ENCODE results near the gene MACC1. TPM values are rescaled to one million over a fixed set of nuclear protein-coding genes. Genes with fewer than 3 reads are reported as not detected.

The MACC1 gene
- total and polyA plus RNA-seq, 2 donors (not counting 1 experiment from before 2014, with no cell fraction given) = 0.92 to 6.2 TPM

GRCh38 chr7:20146451-20146850 is 70.7 kb downstream of the MACC1 start:
- peaks cover 6 to 9% of the 10 kb centered on the region in 2 donors for H3K4me1 ChIP-seq (ENCODE audit: control insufficient read depth in 2 of 2, insufficient read depth in 2 of 2, low read length in 2 of 2)
- H3K79me2 ChIP-seq (ENCODE audit: control insufficient read depth, insufficient read depth, low read length) = no peaks in the 10 kb centered on the region
- H2AFZ ChIP-seq (ENCODE audit: insufficient read depth, low read depth, low read length, poor library complexity, severe bottlenecking) = no peak overlapping the region
- WGBS (ENCODE audit: insufficient coverage) = 100% methylated on average over 1 of the region's 3 CpGs
- no peak overlapping the region for H3K4me2 ChIP-seq (replicated peaks; ENCODE audit: low read depth, low read length, poor library complexity, severe bottlenecking)
- ChIA-PET CTCF (no interaction called here), POLR2A (no interaction called here)
- H3K9ac ChIP-seq (ENCODE audit: low read length) = no peak overlapping the region
- no peak for DNase-seq
- H3K36me3 ChIP-seq (replicated peaks in 1 of 2; ENCODE audit: control extremely low read depth in 1 of 2, control insufficient read depth in 1 of 2, extremely low read depth in 1 of 2, insufficient read depth in 2 of 2, low read length in 1 of 2) = peaks cover 3 to 7% of the 10 kb centered on the region in 2 experiments
- H3K27me3 ChIP-seq (replicated peaks in 1 of 4; ENCODE audit: control extremely low read depth in 1 of 4, control insufficient read depth in 3 of 4, insufficient read depth in 4 of 4, low read length in 3 of 4) = no peaks in the 10 kb centered on the region
- intact Hi-C loops (cut with micrococcal nuclease) = no loop called here
- Mint-ChIP-seq H3K27me3 (no peaks in the 10 kb centered on the region), H3K4me1 (peaks cover 5% of the 10 kb centered on the region), H3K4me3 (no peak overlapping the region), H3K9me3 (ENCODE audit: insufficient read depth) (no peaks in the 10 kb centered on the region), H3K27ac (no peak overlapping the region)
- H3K27ac ChIP-seq (ENCODE audit: low read length in 2 of 2) = no peak overlapping the region
- no peak for ATAC-seq (ENCODE audit: low read depth)
- TF ChIP-seq EZH2 (IDR thresholded peaks at IDR 0.05; ENCODE audit: borderline replicate concordance, insufficient read depth, low read depth, low read length, poor library complexity, severe bottlenecking) = no peak
- TF ChIP-seq CTCF (IDR thresholded peaks at IDR 0.05) = no peak
- no peaks in the 10 kb centered on the region for H4K20me1 ChIP-seq (ENCODE audit: control insufficient read depth, insufficient read depth, low read length, poor library complexity, severe bottlenecking)
- no peaks in the 10 kb centered on the region for H3K9me3 ChIP-seq (ENCODE audit: control extremely low read depth in 1 of 3, control insufficient read depth in 2 of 3, insufficient read depth in 1 of 3, low read length in 2 of 3)
- H3K4me3 ChIP-seq (ENCODE audit: control extremely low read depth in 1 of 5, extremely low read depth in 1 of 5, insufficient read depth in 1 of 5, low read depth in 2 of 5, low read length in 4 of 5) = no peak overlapping the region

- H3K27ac ChIP-seq (ENCODE audit: low read length in 2 of 2) = no peak overlapping the region
- H3K9me3 ChIP-seq (ENCODE audit: control extremely low read depth in 1 of 3, control insufficient read depth in 2 of 3, insufficient read depth in 1 of 3, low read length in 2 of 3) = no peaks in the 10 kb centered on the region
- no peaks in the 10 kb centered on the region for H3K4me1 ChIP-seq (ENCODE audit: control insufficient read depth in 2 of 2, insufficient read depth in 2 of 2, low read length in 2 of 2)
- no peak for ATAC-seq (ENCODE audit: low read depth)
- H3K79me2 ChIP-seq (ENCODE audit: control insufficient read depth, insufficient read depth, low read length) = no peaks in the 10 kb centered on the region
- H3K36me3 ChIP-seq (replicated peaks in 1 of 2; ENCODE audit: control extremely low read depth in 1 of 2, control insufficient read depth in 1 of 2, extremely low read depth in 1 of 2, insufficient read depth in 2 of 2, low read length in 1 of 2) = peaks cover 3 to 7% of the 10 kb centered on the region in 2 experiments
- no peak overlapping the region for H3K27ac Mint-ChIP-seq
- ChIA-PET CTCF (no interaction called here), POLR2A (no interaction called here)
- TF ChIP-seq EZH2 (IDR thresholded peaks at IDR 0.05; ENCODE audit: borderline replicate concordance, insufficient read depth, low read depth, low read length, poor library complexity, severe bottlenecking) (no peak), CTCF (IDR thresholded peaks at IDR 0.05) (no peak)
- H2AFZ ChIP-seq (ENCODE audit: insufficient read depth, low read depth, low read length, poor library complexity, severe bottlenecking) = no peak overlapping the region
- H4K20me1 ChIP-seq (ENCODE audit: control insufficient read depth, insufficient read depth, low read length, poor library complexity, severe bottlenecking) = no peaks in the 10 kb centered on the region
- no peaks in the 10 kb centered on the region for H3K27me3 Mint-ChIP-seq
- no peaks in the 10 kb centered on the region for H3K27me3 ChIP-seq (replicated peaks in 1 of 4; ENCODE audit: control extremely low read depth in 1 of 4, control insufficient read depth in 3 of 4, insufficient read depth in 4 of 4, low read length in 3 of 4)
- no peak overlapping the region for H3K4me3 Mint-ChIP-seq
- no peak for DNase-seq
- intact Hi-C loops (cut with micrococcal nuclease) = no loop called here
- no CpG with 5 or more reads among the region's 3 CpGs for WGBS (ENCODE audit: insufficient coverage)
- no peaks in the 10 kb centered on the region for H3K9me3 Mint-ChIP-seq (ENCODE audit: insufficient read depth)
- no peak overlapping the region for H3K4me3 ChIP-seq (ENCODE audit: control extremely low read depth in 1 of 5, extremely low read depth in 1 of 5, insufficient read depth in 1 of 5, low read depth in 2 of 5, low read length in 4 of 5)
- H3K4me1 Mint-ChIP-seq = peaks cover 7% of the 10 kb centered on the region
- H3K4me2 ChIP-seq (replicated peaks; ENCODE audit: low read depth, low read length, poor library complexity, severe bottlenecking) = no peak overlapping the region
- H3K9ac ChIP-seq (ENCODE audit: low read length) = no peak overlapping the region
Measured at GRCh38 chr7:20144801-20145200, 72.4 kb downstream of the MACC1 start.
